Measurements from ENCODE around the gene DYSF. TPM values are rescaled to one million over a fixed set of nuclear protein-coding genes. Genes with fewer than 3 reads are reported as not detected.

Gene DYSF
- total RNA-seq, 1 experiment from 2014 or later: 0.24 TPM

- DNase-seq (ENCODE audit: low spot score): no peak
- Histone ChIP-seq H3K9me3 (ENCODE audit: low read depth, low read length, poor library complexity, severe bottlenecking) (no peaks in the 10 kb centered on the region), H3K4me1 (ENCODE audit: insufficient read depth, low read length, poor library complexity, severe bottlenecking) (peaks cover 4% of the 10 kb centered on the region), H3K36me3 (ENCODE audit: insufficient read depth, low read length, poor library complexity, severe bottlenecking) (no peaks in the 10 kb centered on the region), H3K27ac (ENCODE audit: low read depth, low read length, poor library complexity, severe bottlenecking) (no peak overlapping the region), H3K27me3 (replicated peaks; ENCODE audit: insufficient read depth, low read depth, low read length, poor library complexity) (no peaks in the 10 kb centered on the region), H3K4me3 (ENCODE audit: low read depth, low read length, poor library complexity, severe bottlenecking) (peak overlapping the region; percentile 25)
- BruUV-seq (replicated peaks): no TSS peak
- ChIA-PET CTCF (interaction anchor here (1.1 kb wide), 1 partner anchor 254 kb away, joined by 3 read pairs; no protein-coding TSS in a partner anchor), POLR2A (ENCODE audit: low non-redundant PET) (no interaction called here)
- intact Hi-C loops (cut with micrococcal nuclease; ENCODE audit: unreplicated experiment): loop anchor here (2.0 to 5.0 kb wide), 6 partner anchors 252 to 1312 kb away; no protein-coding TSS in a partner anchor
- TF ChIP-seq CTCF (conservative IDR thresholded peaks at IDR 0.05; ENCODE audit: low read depth, low read length): no peak
- no peak for TF ChIP-seq EZH2 (IDR thresholded peaks at IDR 0.05; ENCODE audit: borderline replicate concordance, low read depth, low read length, poor library complexity, severe bottlenecking)
These were observed 91.7 kb downstream of the DYSF start for GRCh38 chr2:71544919-71545571.

GRCh38 chr2:71545572-71546274, 92.4 kb downstream of the DYSF start:
- Histone ChIP-seq H3K27ac (ENCODE audit: low read depth, low read length, poor library complexity, severe bottlenecking) (no peak overlapping the region), H3K4me1 (ENCODE audit: insufficient read depth, low read length, poor library complexity, severe bottlenecking) (peaks cover 4% of the 10 kb centered on the region), H3K4me3 (ENCODE audit: low read depth, low read length, poor library complexity, severe bottlenecking) (peak overlapping the region; percentile 25), H3K9me3 (ENCODE audit: low read depth, low read length, poor library complexity, severe bottlenecking) (no peaks in the 10 kb centered on the region), H3K27me3 (replicated peaks; ENCODE audit: insufficient read depth, low read depth, low read length, poor library complexity) (no peaks in the 10 kb centered on the region), H3K36me3 (ENCODE audit: insufficient read depth, low read length, poor library complexity, severe bottlenecking) (no peaks in the 10 kb centered on the region)
- BruUV-seq (replicated peaks): no TSS peak
- intact Hi-C loops (cut with micrococcal nuclease; ENCODE audit: unreplicated experiment): loop anchor here (2.0 to 5.0 kb wide), 6 partner anchors 252 to 1312 kb away; no protein-coding TSS in a partner anchor
- peak; percentile 80 for DNase-seq (ENCODE audit: low spot score)
- ChIA-PET POLR2A (ENCODE audit: low non-redundant PET) (no interaction called here), CTCF (interaction anchor here (1.1 to 1.4 kb wide), 2 partner anchors 253 to 604 kb away, joined by 3 to 6 read pairs; no protein-coding TSS in a partner anchor)
- no peak for TF ChIP-seq EZH2 (IDR thresholded peaks at IDR 0.05; ENCODE audit: borderline replicate concordance, low read depth, low read length, poor library complexity, severe bottlenecking)
- TF ChIP-seq CTCF (conservative IDR thresholded peaks at IDR 0.05; ENCODE audit: low read depth, low read length): peak; percentile 84

- Histone ChIP-seq H3K27me3 (replicated peaks; ENCODE audit: insufficient read depth, low read depth, low read length, poor library complexity) (no peaks in the 10 kb centered on the region), H3K4me1 (ENCODE audit: insufficient read depth, low read length, poor library complexity, severe bottlenecking) (peaks cover 4% of the 10 kb centered on the region), H3K9me3 (ENCODE audit: low read depth, low read length, poor library complexity, severe bottlenecking) (no peaks in the 10 kb centered on the region), H3K36me3 (ENCODE audit: insufficient read depth, low read length, poor library complexity, severe bottlenecking) (no peaks in the 10 kb centered on the region), H3K4me3 (ENCODE audit: low read depth, low read length, poor library complexity, severe bottlenecking) (no peak overlapping the region), H3K27ac (ENCODE audit: low read depth, low read length, poor library complexity, severe bottlenecking) (no peak overlapping the region)
- DNase-seq (ENCODE audit: low spot score): no peak
- no TSS peak for BruUV-seq (replicated peaks)
- POLR2A ChIA-PET (ENCODE audit: low non-redundant PET): no interaction called here
- CTCF ChIA-PET: interaction anchor here (1.1 to 1.4 kb wide), 2 partner anchors 252 to 604 kb away, joined by 3 to 6 read pairs; no protein-coding TSS in a partner anchor
- TF ChIP-seq CTCF (conservative IDR thresholded peaks at IDR 0.05; ENCODE audit: low read depth, low read length): no peak
- no peak for TF ChIP-seq EZH2 (IDR thresholded peaks at IDR 0.05; ENCODE audit: borderline replicate concordance, low read depth, low read length, poor library complexity, severe bottlenecking)
- intact Hi-C loops (cut with micrococcal nuclease; ENCODE audit: unreplicated experiment): loop anchor here (5.0 kb wide), 5 partner anchors 251 to 1311 kb away; no protein-coding TSS in a partner anchor
These were observed 92.9 kb downstream of the DYSF start for GRCh38 chr2:71546275-71546638.
